Left ventricle myocardium inferior (tissue), 1 donor: ENCODE results near the gene LARGE1. TPM values are rescaled to one million over a fixed set of nuclear protein-coding genes. Genes with fewer than 3 reads are reported as not detected.
A peak's percentile ranks its signal among the peaks of the same experiment; 100 is the strongest.

ENCODE experiments used
- DNase-seq: peaks from one replicate; pipeline ENCODE4 v3.0.0-alpha.2; 2020
- H3K27ac ChIP-seq: fragments of 200-600 bp; replicated peaks from 2 replicates; pipeline ENCODE4 v1.8.0; 2021
- H3K27me3 ChIP-seq: fragments of 200-600 bp; 2 replicates; pipeline ENCODE4 v1.8.0; 2021; ENCODE audit warnings: low read depth
- H3K36me3 ChIP-seq: fragments of 200-600 bp; 2 replicates; pipeline ENCODE4 v1.8.0; 2021
- H3K4me1 ChIP-seq: fragments of 200-600 bp; 2 replicates; pipeline ENCODE4 v1.8.0; 2021
- H3K4me3 ChIP-seq: fragments of 200-600 bp; 2 replicates; pipeline ENCODE4 v1.8.0; 2021; ENCODE audit warnings: mild to moderate bottlenecking, moderate library complexity
- H3K9me3 ChIP-seq: fragments of 200-600 bp; replicated peaks from 2 replicates; pipeline ENCODE4 v1.8.0; 2021
- CTCF ChIP-seq: fragments of 200-600 bp; IDR thresholded peaks from 2 replicates; pipeline ENCODE4 v1.8.0; 2021; ENCODE audit warnings: antibody characterized with exemption, mild to moderate bottlenecking, borderline replicate concordance
- intact Hi-C: fragments of 100-400 bp; cut with micrococcal nuclease; formaldehyde crosslinking; loops from one replicate; pipeline ENCODE4 v1.11.0; 2022
- total RNA-seq: library from RNA; stranded (reverse); fragmentation: NEBNext Ultra II Directional; extraction: Animal tissue kit (Norgen Biotek cat#: 25700); gene quantifications from one replicate; pipeline ENCODE4 v1.2.1, GENCODE V29; 2021
- donor health status: DM: no; HTN: yes; CAD: no; lungs with severe emphysema.

Gene LARGE1
- total RNA-seq, 1 donor from 2014 or later = 117 TPM

- Histone ChIP-seq H3K36me3 (peaks cover 7% of the 10 kb centered on the region), H3K27me3 (no peaks in the 10 kb centered on the region), H3K4me3 (no peak overlapping the region), H3K27ac (peak overlapping the region; percentile 27), H3K9me3 (peaks cover 6% of the 10 kb centered on the region), H3K4me1 (peaks cover 45% of the 10 kb centered on the region)
- no peak for DNase-seq
- intact Hi-C loops = loop anchor here (2.0 kb wide), 1 partner anchor 59 kb away; no protein-coding TSS in a partner anchor
- peak; percentile 72 for TF ChIP-seq CTCF
Observed at GRCh38 chr22:33519071-33519973, 401.0 kb downstream of the LARGE1 start.

GRCh38 chr22:33518405-33518804, 401.9 kb downstream of the LARGE1 start:
- peaks cover 7% of the 10 kb centered on the region for H3K36me3 ChIP-seq
- peaks cover 43% of the 10 kb centered on the region for H3K4me1 ChIP-seq
- no peak overlapping the region for H3K27ac ChIP-seq
- H3K27me3 ChIP-seq = no peaks in the 10 kb centered on the region
- TF ChIP-seq CTCF = no peak
- no peak for DNase-seq
- intact Hi-C loops = loop anchor here (2.0 kb wide), 1 partner anchor 60 kb away; no protein-coding TSS in a partner anchor
- peaks cover 6% of the 10 kb centered on the region for H3K9me3 ChIP-seq
- H3K4me3 ChIP-seq = no peak overlapping the region

- Histone ChIP-seq H3K27me3 (no peaks in the 10 kb centered on the region), H3K36me3 (no peaks in the 10 kb centered on the region), H3K4me3 (no peak overlapping the region), H3K4me1 (peaks cover 60% of the 10 kb centered on the region), H3K9me3 (peaks cover under 1% of the 10 kb centered on the region), H3K27ac (no peak overlapping the region)
- peak; percentile 32 for DNase-seq
- TF ChIP-seq CTCF = no peak
- intact Hi-C loops = no loop called here
Observed at GRCh38 chr22:33515795-33516194, 404.5 kb downstream of the LARGE1 start.

- H3K27me3 ChIP-seq = no peaks in the 10 kb centered on the region
- no peak overlapping the region for H3K4me3 ChIP-seq
- H3K4me1 ChIP-seq = peaks cover 42% of the 10 kb centered on the region
- H3K36me3 ChIP-seq = no peaks in the 10 kb centered on the region
- no peak for DNase-seq
- no peak overlapping the region for H3K27ac ChIP-seq
- no peaks in the 10 kb centered on the region for H3K9me3 ChIP-seq
- intact Hi-C loops = no loop called here
- TF ChIP-seq CTCF = no peak
Observed at GRCh38 chr22:33513388-33514338, 406.6 kb downstream of the LARGE1 start.

GRCh38 chr22:33512908-33513307, 407.4 kb downstream of the LARGE1 start:
- DNase-seq = no peak
- TF ChIP-seq CTCF = no peak
- Histone ChIP-seq H3K27ac (no peak overlapping the region), H3K4me3 (no peak overlapping the region), H3K27me3 (no peaks in the 10 kb centered on the region), H3K4me1 (peaks cover 41% of the 10 kb centered on the region), H3K9me3 (no peaks in the 10 kb centered on the region), H3K36me3 (no peaks in the 10 kb centered on the region)
- intact Hi-C loops = no loop called here
